22Rv1 (cell line): ENCODE measurements around the gene IL2RG.

Experiments used
- CTCF ChIP-seq: fragments of 450-650 bp; IDR thresholded peaks from 2 replicates; pipeline ENCODE4 v1.5.1; 2017; ENCODE audit warnings: mild to moderate bottlenecking
- ZFX ChIP-seq: fragments of 450-650 bp; IDR thresholded peaks from 2 replicates; pipeline ENCODE4 v1.6.1; 2017; ENCODE audit warnings: antibody characterized with exemption, borderline replicate concordance

- TF ChIP-seq CTCF (no peak), ZFX (no peak)
Measured at GRCh38 chrX:71103110-71103983, 8.0 kb downstream of the IL2RG start.
